Smooth muscle cell (in vitro differentiated cells): ENCODE measurements around the gene SCAF11. TPM values are rescaled to one million over a fixed set of nuclear protein-coding genes. Genes with fewer than 3 reads are reported as not detected.

Experiments used
- DNase-seq: peaks from one replicate; lab custom pipeline; 2025; ENCODE audit not compliant: unreplicated experiment; lab: John Stamatoyannopoulos, UW
- H2AFZ ChIP-seq: fragments of 200-600 bp; sonication (generic); 2 replicates; pipeline ENCODE4 v1.6.0; 2016; ENCODE audit warnings: antibody characterized with exemption, low read depth, mild to moderate bottlenecking
- H3F3A ChIP-seq: fragments of 200-600 bp; sonication (generic); 2 replicates; pipeline ENCODE4 v1.6.0; 2017; ENCODE audit warnings: antibody characterized with exemption, low read depth
- H3K27ac ChIP-seq: fragments of 200-600 bp; sonication (generic); 2 replicates; pipeline ENCODE4 v1.5.1; 2016; ENCODE audit warnings: low read depth, mild to moderate bottlenecking
- H3K27me3 ChIP-seq: fragments of 200-600 bp; sonication (generic); 2 replicates; pipeline ENCODE4 v1.6.1; 2016; ENCODE audit warnings: low read depth, mild to moderate bottlenecking
- H3K36me3 ChIP-seq: fragments of 200-600 bp; sonication (generic); 2 replicates; pipeline ENCODE4 v1.5.1; 2016; ENCODE audit warnings: low read depth
- H3K4me1 ChIP-seq: fragments of 200-600 bp; sonication (generic); 2 replicates; pipeline ENCODE4 v1.5.1; 2016; ENCODE audit warnings: low read depth
- H3K4me2 ChIP-seq: fragments of 200-600 bp; sonication (generic); 2 replicates; pipeline ENCODE4 v1.6.0; 2016; ENCODE audit warnings: mild to moderate bottlenecking
- H3K4me3 ChIP-seq: fragments of 200-600 bp; sonication (generic); 2 replicates; pipeline ENCODE4 v1.5.1; 2016; ENCODE audit warnings: mild to moderate bottlenecking
- H3K79me2 ChIP-seq: fragments of 200-600 bp; sonication (generic); 2 replicates; pipeline ENCODE4 v1.6.0; 2016; ENCODE audit warnings: low read depth, mild to moderate bottlenecking
- H3K9ac ChIP-seq: fragments of 200-600 bp; sonication (generic); 2 replicates; pipeline ENCODE4 v1.6.0; 2016; ENCODE audit warnings: low read depth
- H3K9me3 ChIP-seq: fragments of 200-600 bp; sonication (generic); replicated peaks from 2 replicates; pipeline ENCODE4 v1.5.1; 2016; ENCODE audit warnings: low read depth
- H4K20me1 ChIP-seq: fragments of 200-600 bp; sonication (generic); 2 replicates; pipeline ENCODE4 v1.6.0; 2016; ENCODE audit warnings: low read depth
- WGBS: methylation state at CpG from one replicate; pipeline ENCODE4 v1.1.7; 2016; ENCODE audit warnings: low lambda C conversion rate; 5-methylcytosine and 5-hydroxymethylcytosine counted together
- polyA plus RNA-seq: library from polyadenylated mRNA; unstranded; fragments of >200 nt; fragmentation: Nextera tagmentation; extraction: Ambion mirVana; gene quantifications from 2 replicates; pipeline ENCODE4 v1.2.1, GENCODE V29; 2016
- total RNA-seq: library from RNA; depleted of rRNA; stranded (reverse); fragments of >200 nt; gene quantifications from 2 replicates; pipeline ENCODE4 v1.2.3, GENCODE V29; 2014
- TF ChIP-seq, protein P1 (sequence below): fragments of 200-600 bp; sonication (generic); IDR thresholded peaks from 2 replicates; pipeline ENCODE4 v1.5.1; 2017; ENCODE audit warnings: borderline replicate concordance, mild to moderate bottlenecking, antibody characterized with exemption; ENCODE audit not compliant: insufficient read depth, poor library complexity, severe bottlenecking

Gene SCAF11
- total and polyA plus RNA-seq, 2 experiments from 2014 or later: 33.2 to 99.5 TPM

DNA sequence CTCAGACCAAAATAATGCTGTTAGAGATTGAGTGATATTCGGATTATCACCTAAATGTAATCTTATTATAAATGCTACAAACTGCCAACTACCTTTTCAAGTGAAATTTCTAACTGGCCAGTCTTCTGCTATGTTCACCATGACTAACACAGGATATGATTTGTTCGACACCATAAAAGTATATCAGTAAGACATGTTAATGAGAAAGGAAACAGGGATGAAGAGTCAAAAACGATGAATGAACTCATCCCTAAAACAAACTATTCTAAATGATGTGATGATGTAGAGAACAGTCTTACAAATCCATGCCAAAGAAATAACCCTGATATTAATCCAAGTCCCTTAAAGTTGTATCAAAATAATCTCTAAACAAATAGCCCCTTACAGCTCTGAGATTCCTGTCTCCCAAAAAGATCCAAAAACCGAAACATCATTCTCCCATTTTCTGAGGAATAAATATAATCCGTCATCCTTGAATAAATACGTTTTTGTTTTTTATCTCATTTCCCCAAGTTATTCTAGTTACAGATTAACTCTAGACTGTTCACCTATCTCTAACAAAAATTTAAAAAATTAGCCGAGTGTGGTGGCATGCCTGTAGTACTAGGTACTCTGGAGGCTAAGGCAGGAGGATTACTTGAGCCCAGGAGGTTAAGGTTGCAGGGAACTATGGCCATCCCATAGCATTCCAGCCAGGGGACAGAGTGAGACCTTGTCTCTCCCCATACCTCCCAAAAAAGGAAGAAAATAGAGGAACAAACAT, 9.1 kb downstream of the SCAF11 start:
- peaks cover 5% of the 10 kb centered on the region for H3F3A ChIP-seq
- H3K9ac ChIP-seq: no peak overlapping the region
- no peaks in the 10 kb centered on the region for H3K9me3 ChIP-seq
- H3K4me1 ChIP-seq: no peaks in the 10 kb centered on the region
- 83% methylated on average over 7 of the region's 7 CpGs for WGBS
- H4K20me1 ChIP-seq: peaks cover 100% of the 10 kb centered on the region
- no peaks in the 10 kb centered on the region for H3K27me3 ChIP-seq
- no peaks in the 10 kb centered on the region for H3K36me3 ChIP-seq
- no peak for DNase-seq
- no peak overlapping the region for H3K4me3 ChIP-seq
- no peak overlapping the region for H3K27ac ChIP-seq
- H2AFZ ChIP-seq: no peak overlapping the region
- TF ChIP-seq, protein P1, sequence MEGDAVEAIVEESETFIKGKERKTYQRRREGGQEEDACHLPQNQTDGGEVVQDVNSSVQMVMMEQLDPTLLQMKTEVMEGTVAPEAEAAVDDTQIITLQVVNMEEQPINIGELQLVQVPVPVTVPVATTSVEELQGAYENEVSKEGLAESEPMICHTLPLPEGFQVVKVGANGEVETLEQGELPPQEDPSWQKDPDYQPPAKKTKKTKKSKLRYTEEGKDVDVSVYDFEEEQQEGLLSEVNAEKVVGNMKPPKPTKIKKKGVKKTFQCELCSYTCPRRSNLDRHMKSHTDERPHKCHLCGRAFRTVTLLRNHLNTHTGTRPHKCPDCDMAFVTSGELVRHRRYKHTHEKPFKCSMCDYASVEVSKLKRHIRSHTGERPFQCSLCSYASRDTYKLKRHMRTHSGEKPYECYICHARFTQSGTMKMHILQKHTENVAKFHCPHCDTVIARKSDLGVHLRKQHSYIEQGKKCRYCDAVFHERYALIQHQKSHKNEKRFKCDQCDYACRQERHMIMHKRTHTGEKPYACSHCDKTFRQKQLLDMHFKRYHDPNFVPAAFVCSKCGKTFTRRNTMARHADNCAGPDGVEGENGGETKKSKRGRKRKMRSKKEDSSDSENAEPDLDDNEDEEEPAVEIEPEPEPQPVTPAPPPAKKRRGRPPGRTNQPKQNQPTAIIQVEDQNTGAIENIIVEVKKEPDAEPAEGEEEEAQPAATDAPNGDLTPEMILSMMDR: no peak
- H3K79me2 ChIP-seq: peaks cover 100% of the 10 kb centered on the region
- H3K4me2 ChIP-seq: no peak overlapping the region

DNA sequence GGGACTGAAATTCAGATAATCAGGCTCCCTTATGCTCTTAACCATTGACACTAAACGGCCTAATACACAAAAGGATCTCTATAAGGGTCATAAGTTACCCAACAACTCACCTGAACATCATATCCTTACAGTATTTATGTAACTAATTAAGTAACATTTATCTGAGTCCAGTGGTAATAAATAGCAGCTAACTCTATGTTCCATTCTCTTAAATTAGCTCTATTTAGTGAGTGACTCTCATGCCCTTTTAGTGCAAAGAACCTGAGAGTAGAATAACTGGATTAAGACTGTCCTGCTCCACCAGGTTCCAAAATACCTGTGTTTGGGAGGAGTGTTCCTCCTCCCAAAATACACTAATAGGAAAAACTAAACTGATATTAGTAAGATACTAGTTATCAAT, 9.8 kb downstream of the SCAF11 start:
- no peak overlapping the region for H3K4me2 ChIP-seq
- no peaks in the 10 kb centered on the region for H3K4me1 ChIP-seq
- DNase-seq: no peak
- no peaks in the 10 kb centered on the region for H3K36me3 ChIP-seq
- H3K27ac ChIP-seq: no peak overlapping the region
- WGBS: 84% methylated on average over 1 of the region's 1 CpG
- no peaks in the 10 kb centered on the region for H3K27me3 ChIP-seq
- H3F3A ChIP-seq: peaks cover 5% of the 10 kb centered on the region
- no peak overlapping the region for H3K9ac ChIP-seq
- peaks cover 100% of the 10 kb centered on the region for H3K79me2 ChIP-seq
- H3K4me3 ChIP-seq: no peak overlapping the region
- H4K20me1 ChIP-seq: peaks cover 100% of the 10 kb centered on the region
- no peak overlapping the region for H2AFZ ChIP-seq
- TF ChIP-seq, protein P1: no peak
- no peaks in the 10 kb centered on the region for H3K9me3 ChIP-seq

GRCh38 chr12:45978108-45978507, 12.3 kb downstream of the SCAF11 start:
- Histone ChIP-seq H2AFZ (no peak overlapping the region), H3K79me2 (peaks cover 93% of the 10 kb centered on the region), H3K27ac (no peak overlapping the region), H3K4me1 (no peaks in the 10 kb centered on the region), H3K9me3 (no peaks in the 10 kb centered on the region), H3F3A (peaks cover 5% of the 10 kb centered on the region), H3K36me3 (no peaks in the 10 kb centered on the region), H3K4me3 (no peak overlapping the region), H4K20me1 (peaks cover 100% of the 10 kb centered on the region), H3K9ac (no peak overlapping the region), H3K27me3 (no peaks in the 10 kb centered on the region), H3K4me2 (no peak overlapping the region)
- TF ChIP-seq, protein P1: no peak
- DNase-seq: no peak
- 94% methylated on average over 2 of the region's 2 CpGs for WGBS

- Histone ChIP-seq H3K79me2 (peaks cover 91% of the 10 kb centered on the region), H3F3A (peaks cover 5% of the 10 kb centered on the region), H3K27ac (no peak overlapping the region), H3K36me3 (no peaks in the 10 kb centered on the region), H2AFZ (no peak overlapping the region), H3K4me2 (no peak overlapping the region), H3K4me1 (no peaks in the 10 kb centered on the region), H3K4me3 (no peak overlapping the region), H4K20me1 (peaks cover 98% of the 10 kb centered on the region), H3K9ac (no peak overlapping the region), H3K27me3 (no peaks in the 10 kb centered on the region), H3K9me3 (no peaks in the 10 kb centered on the region)
- TF ChIP-seq, protein P1: no peak
- no peak for DNase-seq
These were observed 12.8 kb downstream of the SCAF11 start for GRCh38 chr12:45977620-45978019.
